Measurements from ENCODE around the gene IFNGR2.

IFNGR2 gene, protein sequence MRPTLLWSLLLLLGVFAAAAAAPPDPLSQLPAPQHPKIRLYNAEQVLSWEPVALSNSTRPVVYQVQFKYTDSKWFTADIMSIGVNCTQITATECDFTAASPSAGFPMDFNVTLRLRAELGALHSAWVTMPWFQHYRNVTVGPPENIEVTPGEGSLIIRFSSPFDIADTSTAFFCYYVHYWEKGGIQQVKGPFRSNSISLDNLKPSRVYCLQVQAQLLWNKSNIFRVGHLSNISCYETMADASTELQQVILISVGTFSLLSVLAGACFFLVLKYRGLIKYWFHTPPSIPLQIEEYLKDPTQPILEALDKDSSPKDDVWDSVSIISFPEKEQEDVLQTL

DNA sequence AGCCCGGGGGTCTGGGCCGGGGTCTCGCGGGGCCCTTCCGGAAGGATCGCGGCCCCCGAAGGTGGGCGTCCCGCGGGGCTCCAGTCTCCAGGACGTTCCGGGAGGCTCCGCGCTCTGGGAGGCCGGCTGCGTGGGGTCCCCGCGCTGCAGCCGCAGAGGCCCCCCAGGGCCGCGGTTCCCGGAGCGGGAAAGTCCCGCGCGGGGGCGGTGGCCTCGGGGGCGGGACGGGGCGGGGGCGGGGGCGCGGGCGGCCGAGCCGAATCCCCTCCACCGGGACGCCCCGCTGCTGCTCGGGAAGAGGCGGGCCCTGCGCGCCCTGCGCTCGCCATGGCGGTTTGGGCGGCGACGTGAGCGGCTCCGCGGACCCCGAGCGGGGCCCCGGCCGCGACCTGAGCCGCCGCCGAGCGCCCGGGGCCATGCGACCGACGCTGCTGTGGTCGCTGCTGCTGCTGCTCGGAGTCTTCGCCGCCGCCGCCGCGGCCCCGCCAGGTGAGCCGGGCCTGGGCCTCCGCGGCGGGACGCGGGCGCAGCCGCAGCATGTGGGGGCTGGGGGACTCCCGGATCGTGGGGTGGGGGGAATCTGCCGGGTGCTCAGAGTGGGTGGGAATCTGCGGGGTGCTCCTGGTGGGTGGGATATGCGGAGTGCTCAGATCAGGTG lies at the start of gene IFNGR2:
TSS of gene IFNGR2 (plus strand) at position 286 of the 658 bp plus-strand sequence. CDS start at position 417, 131 bp downstream.
- H3F3A ChIP-seq (ENCODE audit: low read depth) = no peaks in the 10 kb centered on the region
- H2AFZ ChIP-seq (ENCODE audit: low read length) = peak within 1 kb of the TSS; percentile 92
- H3K4me3 ChIP-seq (ENCODE audit: low read length, poor library complexity, severe bottlenecking) = peak within 1 kb of the TSS; percentile 86
- H3K36me3 ChIP-seq (ENCODE audit: insufficient read depth, low read length) = no peaks in the 10 kb centered on the region
- peaks cover 30% of the 10 kb centered on the region for H4K20me1 ChIP-seq (ENCODE audit: insufficient read depth, low read length, poor library complexity, severe bottlenecking)
- peaks cover 51% of the 10 kb centered on the region for H3K79me2 ChIP-seq (ENCODE audit: insufficient read depth, low read length)
- peaks cover 39% of the 10 kb centered on the region for H3K4me1 ChIP-seq (ENCODE audit: insufficient read depth, low read length, poor library complexity, severe bottlenecking)
- H3K9ac ChIP-seq (ENCODE audit: low read depth, low read length, poor library complexity, severe bottlenecking) = peak within 1 kb of the TSS; percentile 96
- no peaks in the 10 kb centered on the region for H3K27me3 ChIP-seq (ENCODE audit: insufficient read depth, low read length, poor library complexity, severe bottlenecking)
- no peak for TF ChIP-seq EZH2phosphoT487 (IDR thresholded peaks at IDR 0.05; ENCODE audit: borderline replicate concordance)
- TF ChIP-seq, protein P1, sequence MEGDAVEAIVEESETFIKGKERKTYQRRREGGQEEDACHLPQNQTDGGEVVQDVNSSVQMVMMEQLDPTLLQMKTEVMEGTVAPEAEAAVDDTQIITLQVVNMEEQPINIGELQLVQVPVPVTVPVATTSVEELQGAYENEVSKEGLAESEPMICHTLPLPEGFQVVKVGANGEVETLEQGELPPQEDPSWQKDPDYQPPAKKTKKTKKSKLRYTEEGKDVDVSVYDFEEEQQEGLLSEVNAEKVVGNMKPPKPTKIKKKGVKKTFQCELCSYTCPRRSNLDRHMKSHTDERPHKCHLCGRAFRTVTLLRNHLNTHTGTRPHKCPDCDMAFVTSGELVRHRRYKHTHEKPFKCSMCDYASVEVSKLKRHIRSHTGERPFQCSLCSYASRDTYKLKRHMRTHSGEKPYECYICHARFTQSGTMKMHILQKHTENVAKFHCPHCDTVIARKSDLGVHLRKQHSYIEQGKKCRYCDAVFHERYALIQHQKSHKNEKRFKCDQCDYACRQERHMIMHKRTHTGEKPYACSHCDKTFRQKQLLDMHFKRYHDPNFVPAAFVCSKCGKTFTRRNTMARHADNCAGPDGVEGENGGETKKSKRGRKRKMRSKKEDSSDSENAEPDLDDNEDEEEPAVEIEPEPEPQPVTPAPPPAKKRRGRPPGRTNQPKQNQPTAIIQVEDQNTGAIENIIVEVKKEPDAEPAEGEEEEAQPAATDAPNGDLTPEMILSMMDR (conservative IDR thresholded peaks at IDR 0.05; ENCODE audit: low read length) = no peak
- H3K4me2 ChIP-seq (ENCODE audit: low read depth, low read length, poor library complexity, severe bottlenecking) = peak within 1 kb of the TSS; percentile 90
- no peaks in the 10 kb centered on the region for H3K9me2 ChIP-seq (replicated peaks; ENCODE audit: low read depth, low read length)
- no peaks in the 10 kb centered on the region for H3K9me3 ChIP-seq (ENCODE audit: insufficient read depth, low read depth, low read length)

DNA sequence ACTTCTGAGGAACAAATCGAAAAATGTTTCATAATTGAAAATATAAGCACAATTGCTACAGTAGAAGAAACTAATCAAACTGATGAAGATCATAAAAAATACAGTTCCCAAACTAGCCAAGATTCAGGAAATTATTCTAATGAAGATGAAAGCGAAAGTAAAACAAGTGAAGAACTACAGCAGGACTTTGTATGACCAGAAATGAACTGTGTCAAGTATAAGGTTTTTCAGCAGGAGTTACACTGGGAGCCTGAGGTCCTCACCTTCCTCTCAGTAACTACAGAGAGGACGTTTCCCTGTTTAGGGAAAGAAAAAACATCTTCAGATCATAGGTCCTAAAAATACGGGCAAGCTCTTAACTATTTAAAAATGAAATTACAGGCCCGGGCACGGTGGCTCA lies 47.9 kb upstream of the IFNGR2 start:
- peaks cover 44% of the 10 kb centered on the region for H3K36me3 ChIP-seq (ENCODE audit: insufficient read depth, low read length)
- no peak overlapping the region for H3K4me2 ChIP-seq (ENCODE audit: low read depth, low read length, poor library complexity, severe bottlenecking)
- H3K9me3 ChIP-seq (ENCODE audit: insufficient read depth, low read depth, low read length) = no peaks in the 10 kb centered on the region
- no peak overlapping the region for H3K9ac ChIP-seq (ENCODE audit: low read depth, low read length, poor library complexity, severe bottlenecking)
- no peaks in the 10 kb centered on the region for H3K27me3 ChIP-seq (ENCODE audit: insufficient read depth, low read length, poor library complexity, severe bottlenecking)
- TF ChIP-seq, protein P1 (conservative IDR thresholded peaks at IDR 0.05; ENCODE audit: low read length) = no peak
- no peak for TF ChIP-seq EZH2phosphoT487 (IDR thresholded peaks at IDR 0.05; ENCODE audit: borderline replicate concordance)
- no peaks in the 10 kb centered on the region for H3K79me2 ChIP-seq (ENCODE audit: insufficient read depth, low read length)
- H2AFZ ChIP-seq (ENCODE audit: low read length) = no peak overlapping the region
- H3K4me1 ChIP-seq (ENCODE audit: insufficient read depth, low read length, poor library complexity, severe bottlenecking) = no peaks in the 10 kb centered on the region
- H3K4me3 ChIP-seq (ENCODE audit: low read length, poor library complexity, severe bottlenecking) = no peak overlapping the region
- H3F3A ChIP-seq (ENCODE audit: low read depth) = no peaks in the 10 kb centered on the region; the same call in 1 of the 2 replicates
- H4K20me1 ChIP-seq (ENCODE audit: insufficient read depth, low read length, poor library complexity, severe bottlenecking) = no peaks in the 10 kb centered on the region
- no peaks in the 10 kb centered on the region for H3K9me2 ChIP-seq (replicated peaks; ENCODE audit: low read depth, low read length)

DNA sequence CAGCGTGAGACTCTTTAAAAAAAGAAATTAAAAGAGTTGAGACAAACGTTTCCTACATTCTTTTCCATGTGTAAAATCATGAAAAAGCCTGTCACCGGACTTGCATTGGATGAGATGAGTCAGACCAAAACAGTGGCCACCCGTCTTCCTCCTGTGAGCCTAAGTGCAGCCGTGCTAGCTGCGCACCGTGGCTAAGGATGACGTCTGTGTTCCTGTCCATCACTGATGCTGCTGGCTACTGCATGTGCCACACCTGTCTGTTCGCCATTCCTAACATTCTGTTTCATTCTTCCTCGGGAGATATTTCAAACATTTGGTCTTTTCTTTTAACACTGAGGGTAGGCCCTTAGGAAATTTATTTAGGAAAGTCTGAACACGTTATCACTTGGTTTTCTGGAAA lies 47.2 kb upstream of the IFNGR2 start:
- Histone ChIP-seq H3K27me3 (ENCODE audit: insufficient read depth, low read length, poor library complexity, severe bottlenecking) (no peaks in the 10 kb centered on the region), H3K9ac (ENCODE audit: low read depth, low read length, poor library complexity, severe bottlenecking) (no peak overlapping the region)

More for the DNA sequence above, 47.2 kb upstream of the IFNGR2 start:
- Histone ChIP-seq H3K4me2 (ENCODE audit: low read depth, low read length, poor library complexity, severe bottlenecking) (no peak overlapping the region), H2AFZ (ENCODE audit: low read length) (no peak overlapping the region), H3K79me2 (ENCODE audit: insufficient read depth, low read length) (no peaks in the 10 kb centered on the region), H3F3A (ENCODE audit: low read depth) (no peaks in the 10 kb centered on the region; the same call in 1 of the 2 replicates), H3K4me1 (ENCODE audit: insufficient read depth, low read length, poor library complexity, severe bottlenecking) (peaks cover under 1% of the 10 kb centered on the region), H4K20me1 (ENCODE audit: insufficient read depth, low read length, poor library complexity, severe bottlenecking) (no peaks in the 10 kb centered on the region), H3K9me3 (ENCODE audit: insufficient read depth, low read depth, low read length) (no peaks in the 10 kb centered on the region), H3K36me3 (ENCODE audit: insufficient read depth, low read length) (peaks cover 38% of the 10 kb centered on the region; the same call in 1 of the 2 replicates), H3K4me3 (ENCODE audit: low read length, poor library complexity, severe bottlenecking) (no peak overlapping the region), H3K9me2 (replicated peaks; ENCODE audit: low read depth, low read length) (no peaks in the 10 kb centered on the region)
- TF ChIP-seq, protein P1 (conservative IDR thresholded peaks at IDR 0.05; ENCODE audit: low read length) = no peak
- TF ChIP-seq EZH2phosphoT487 (IDR thresholded peaks at IDR 0.05; ENCODE audit: borderline replicate concordance) = no peak
